Activated T-helper 2 cell treated with anti-CD3 and anti-CD28 coated beads, Interferon-gamma antibody, Interleukin-2, Interleukin-4, amounts not matched to agents 10 μg/mL and 5 μg/mL and 100 μg/mL, durations not matched to agents 14 hours and 24 hours and 36 hours (primary cell): ENCODE measurements around the gene HES7. TPM values are rescaled to one million over a fixed set of nuclear protein-coding genes. Genes with fewer than 3 reads are reported as not detected.

Experiments
- DNase-seq: peaks from one replicate; pipeline ENCODE4 v3.0.0; 2021; ENCODE audit warnings: low spot score
- H3K27ac Mint-ChIP-seq: one replicate; pipeline ENCODE4 v1.8.0; 2021; ENCODE audit warnings: mixed read lengths
- H3K27me3 Mint-ChIP-seq: one replicate; pipeline ENCODE4 v1.8.0; 2021; ENCODE audit warnings: low read depth, mixed read lengths
- H3K36me3 Mint-ChIP-seq: one replicate; pipeline ENCODE4 v1.8.0; 2021; ENCODE audit warnings: low read depth, mixed read lengths
- H3K4me1 Mint-ChIP-seq: one replicate; pipeline ENCODE4 v1.8.0; 2021; ENCODE audit warnings: low read depth, mixed read lengths
- H3K4me3 Mint-ChIP-seq: one replicate; pipeline ENCODE4 v1.8.0; 2021; ENCODE audit warnings: low read depth, mild to moderate bottlenecking, moderate library complexity, mixed read lengths
- H3K9me3 Mint-ChIP-seq: one replicate; pipeline ENCODE4 v1.8.0; 2021; ENCODE audit warnings: mixed read lengths
- intact Hi-C: fragments of 100-400 bp; cut with micrococcal nuclease; formaldehyde crosslinking; loops from one replicate; pipeline ENCODE4 v1.15.1; 2023
- total RNA-seq: library from RNA; stranded (reverse); gene quantifications from 2 replicates; pipeline ENCODE4 v1.2.3, GENCODE V29; 2022

Gene HES7
- total RNA-seq, 1 donor from 2014 or later: 2.4 TPM

- intact Hi-C loops: no loop called here
- H3K27ac Mint-ChIP-seq: no peak overlapping the region
Observed at GRCh38 chr17:8133399-8133798, 9.5 kb upstream of the HES7 start.

GRCh38 chr17:8131844-8132441 lies 8.0 kb upstream of the HES7 start:
- intact Hi-C loops: no loop called here
- H3K27me3 Mint-ChIP-seq: peaks cover 22% of the 10 kb centered on the region
- peaks cover 9% of the 10 kb centered on the region for H3K4me1 Mint-ChIP-seq
- no peak overlapping the region for H3K4me3 Mint-ChIP-seq
- DNase-seq: no peak
- no peak overlapping the region for H3K27ac Mint-ChIP-seq
- H3K9me3 Mint-ChIP-seq: no peaks in the 10 kb centered on the region
- no peaks in the 10 kb centered on the region for H3K36me3 Mint-ChIP-seq

More at GRCh38 chr17:8133399-8133798, 9.5 kb upstream of the HES7 start:
- Mint-ChIP-seq H3K36me3 (no peaks in the 10 kb centered on the region), H3K9me3 (no peaks in the 10 kb centered on the region), H3K4me1 (peaks cover 5% of the 10 kb centered on the region), H3K4me3 (no peak overlapping the region), H3K27me3 (peaks cover 19% of the 10 kb centered on the region)
- no peak for DNase-seq

- no peak for DNase-seq
- intact Hi-C loops: loop anchor here (10.0 kb wide), 1 partner anchor 243 kb away; the partner anchor contains the start of gene CHD3
- Mint-ChIP-seq H3K4me1 (peaks cover 35% of the 10 kb centered on the region), H3K4me3 (no peak overlapping the region), H3K27me3 (peaks cover 38% of the 10 kb centered on the region), H3K36me3 (no peaks in the 10 kb centered on the region), H3K27ac (no peak overlapping the region), H3K9me3 (no peaks in the 10 kb centered on the region)
Observed at GRCh38 chr17:8128125-8128784, 4.3 kb upstream of the HES7 start.

- peak; percentile 49 for DNase-seq
- peak overlapping the region; percentile 94 for H3K4me3 Mint-ChIP-seq
- intact Hi-C loops: loop anchor here (1.0 to 10.0 kb wide), 2 partner anchors 12 to 242 kb away; partner anchors contain the start of gene CHD3
- peaks cover 43% of the 10 kb centered on the region for H3K27me3 Mint-ChIP-seq
- H3K36me3 Mint-ChIP-seq: no peaks in the 10 kb centered on the region
- H3K4me1 Mint-ChIP-seq: peaks cover 40% of the 10 kb centered on the region
- no peaks in the 10 kb centered on the region for H3K9me3 Mint-ChIP-seq
- peak overlapping the region; percentile 86 for H3K27ac Mint-ChIP-seq
Observed at GRCh38 chr17:8126491-8127066, 2.7 kb upstream of the HES7 start.

- Mint-ChIP-seq H3K27ac (peak overlapping the region; percentile 45), H3K36me3 (no peaks in the 10 kb centered on the region), H3K4me1 (peaks cover 41% of the 10 kb centered on the region), H3K27me3 (peaks cover 42% of the 10 kb centered on the region), H3K4me3 (peak overlapping the region; percentile 87), H3K9me3 (no peaks in the 10 kb centered on the region)
- peak; percentile 23 for DNase-seq
- intact Hi-C loops: loop anchor here (1.0 to 10.0 kb wide), 3 partner anchors 12 to 439 kb away; partner anchors contain the start of genes CHD3 and TP53
Observed at GRCh38 chr17:8125947-8126490, 2.1 kb upstream of the HES7 start.

GRCh38 chr17:8125154-8125946 lies 1.4 kb upstream of the HES7 start:
- peaks cover 42% of the 10 kb centered on the region for H3K27me3 Mint-ChIP-seq
- no peaks in the 10 kb centered on the region for H3K9me3 Mint-ChIP-seq
- peak overlapping the region; percentile 87 for H3K4me3 Mint-ChIP-seq
- no peaks in the 10 kb centered on the region for H3K36me3 Mint-ChIP-seq
- H3K4me1 Mint-ChIP-seq: peaks cover 47% of the 10 kb centered on the region
- DNase-seq: peak; percentile 78
- intact Hi-C loops: loop anchor here (2.0 to 10.0 kb wide), 2 partner anchors 241 to 439 kb away; partner anchors contain the start of genes CHD3 and TP53
- H3K27ac Mint-ChIP-seq: peak overlapping the region; percentile 78

GRCh38 chr17:8124350-8125153 lies 646 bp upstream of the HES7 start:
- intact Hi-C loops: loop anchor here (1.0 to 10.0 kb wide), 7 partner anchors 32 to 438 kb away; partner anchors contain the start of genes CHD3, SLC25A35 and TP53
- Mint-ChIP-seq H3K9me3 (no peaks in the 10 kb centered on the region), H3K36me3 (no peaks in the 10 kb centered on the region), H3K27me3 (peaks cover 34% of the 10 kb centered on the region), H3K4me3 (peak overlapping the region; percentile 87), H3K27ac (peak overlapping the region; percentile 72), H3K4me1 (peaks cover 55% of the 10 kb centered on the region)
- no peak for DNase-seq

- H3K27ac Mint-ChIP-seq: peak overlapping the region; percentile 67
- peak; percentile 39 for DNase-seq
- H3K4me1 Mint-ChIP-seq: peaks cover 62% of the 10 kb centered on the region
- no peaks in the 10 kb centered on the region for H3K9me3 Mint-ChIP-seq
- H3K36me3 Mint-ChIP-seq: no peaks in the 10 kb centered on the region
- intact Hi-C loops: loop anchor here (5.0 to 10.0 kb wide), 4 partner anchors 49 to 281 kb away; partner anchors contain the start of genes CHD3 and SLC25A35
- peak overlapping the region; percentile 87 for H3K4me3 Mint-ChIP-seq
- peaks cover 36% of the 10 kb centered on the region for H3K27me3 Mint-ChIP-seq
Observed at GRCh38 chr17:8122924-8123694, 797 bp downstream of the HES7 start.

- DNase-seq: no peak
- peaks cover 40% of the 10 kb centered on the region for H3K27me3 Mint-ChIP-seq
- intact Hi-C loops: loop anchor here (5.0 to 10.0 kb wide), 4 partner anchors 50 to 280 kb away; partner anchors contain the start of genes CHD3 and SLC25A35
- H3K4me3 Mint-ChIP-seq: peak overlapping the region; percentile 87
- no peaks in the 10 kb centered on the region for H3K36me3 Mint-ChIP-seq
- H3K27ac Mint-ChIP-seq: peak overlapping the region; percentile 48
- H3K9me3 Mint-ChIP-seq: no peaks in the 10 kb centered on the region
- peaks cover 68% of the 10 kb centered on the region for H3K4me1 Mint-ChIP-seq
Observed at GRCh38 chr17:8122422-8122923, 1.4 kb downstream of the HES7 start.

- intact Hi-C loops: loop anchor here (2.0 to 10.0 kb wide), 5 partner anchors 50 to 280 kb away; partner anchors contain the start of genes CHD3, RPL26 and SLC25A35
- H3K4me1 Mint-ChIP-seq: peaks cover 64% of the 10 kb centered on the region
- H3K27me3 Mint-ChIP-seq: peaks cover 39% of the 10 kb centered on the region
- no peak overlapping the region for H3K27ac Mint-ChIP-seq
- no peaks in the 10 kb centered on the region for H3K9me3 Mint-ChIP-seq
- no peaks in the 10 kb centered on the region for H3K36me3 Mint-ChIP-seq
- DNase-seq: peak; percentile 54
- peak overlapping the region; percentile 87 for H3K4me3 Mint-ChIP-seq
Observed at GRCh38 chr17:8121681-8122421, 2.1 kb downstream of the HES7 start.
